ENCODE data around the gene ADAM12.

ADAM12 gene

DNA sequence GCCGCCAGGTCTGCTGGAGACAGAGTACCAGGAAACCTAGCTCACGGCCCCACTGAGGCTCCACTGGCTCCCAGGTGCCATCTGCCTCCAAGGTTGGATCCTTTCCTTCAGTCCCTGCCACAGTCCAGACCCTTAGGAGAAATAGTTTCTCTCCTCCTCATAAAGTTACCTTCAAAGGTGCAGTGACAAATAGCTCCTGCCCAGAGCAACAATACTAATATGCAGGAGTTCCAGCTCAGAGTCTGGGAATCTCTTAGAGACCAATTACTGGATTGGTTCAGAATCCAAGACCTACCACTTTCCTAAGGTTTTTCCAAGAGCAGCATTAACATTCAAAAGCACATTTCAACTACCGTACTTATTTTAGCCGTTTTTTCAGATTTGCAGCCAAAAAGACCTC lies 41.0 kb upstream of the ADAM12 start:
- TF ChIP-seq, protein P1, sequence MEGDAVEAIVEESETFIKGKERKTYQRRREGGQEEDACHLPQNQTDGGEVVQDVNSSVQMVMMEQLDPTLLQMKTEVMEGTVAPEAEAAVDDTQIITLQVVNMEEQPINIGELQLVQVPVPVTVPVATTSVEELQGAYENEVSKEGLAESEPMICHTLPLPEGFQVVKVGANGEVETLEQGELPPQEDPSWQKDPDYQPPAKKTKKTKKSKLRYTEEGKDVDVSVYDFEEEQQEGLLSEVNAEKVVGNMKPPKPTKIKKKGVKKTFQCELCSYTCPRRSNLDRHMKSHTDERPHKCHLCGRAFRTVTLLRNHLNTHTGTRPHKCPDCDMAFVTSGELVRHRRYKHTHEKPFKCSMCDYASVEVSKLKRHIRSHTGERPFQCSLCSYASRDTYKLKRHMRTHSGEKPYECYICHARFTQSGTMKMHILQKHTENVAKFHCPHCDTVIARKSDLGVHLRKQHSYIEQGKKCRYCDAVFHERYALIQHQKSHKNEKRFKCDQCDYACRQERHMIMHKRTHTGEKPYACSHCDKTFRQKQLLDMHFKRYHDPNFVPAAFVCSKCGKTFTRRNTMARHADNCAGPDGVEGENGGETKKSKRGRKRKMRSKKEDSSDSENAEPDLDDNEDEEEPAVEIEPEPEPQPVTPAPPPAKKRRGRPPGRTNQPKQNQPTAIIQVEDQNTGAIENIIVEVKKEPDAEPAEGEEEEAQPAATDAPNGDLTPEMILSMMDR (conservative IDR thresholded peaks at IDR 0.05), result no peak

GRCh38 chr10:126425489-126426065 lies 37.3 kb upstream of the ADAM12 start:
- no peak overlapping the region for H3K27ac ChIP-seq
- TF ChIP-seq, protein P1 (conservative IDR thresholded peaks at IDR 0.05), result no peak

More for the DNA sequence above, 41.0 kb upstream of the ADAM12 start:
- no peak overlapping the region for H3K27ac ChIP-seq

GRCh38 chr10:126425032-126425431 lies 36.8 kb upstream of the ADAM12 start:
- TF ChIP-seq, protein P1 (conservative IDR thresholded peaks at IDR 0.05), result no peak
- no peak overlapping the region for H3K27ac ChIP-seq

GRCh38 chr10:126423732-126424491 lies 35.6 kb upstream of the ADAM12 start:
- TF ChIP-seq, protein P1 (conservative IDR thresholded peaks at IDR 0.05), result no peak
- no peak overlapping the region for H3K27ac ChIP-seq

GRCh38 chr10:126422567-126422966 lies 34.3 kb upstream of the ADAM12 start:
- no peak overlapping the region for H3K27ac ChIP-seq
- TF ChIP-seq, protein P1 (conservative IDR thresholded peaks at IDR 0.05), result no peak

DNA sequence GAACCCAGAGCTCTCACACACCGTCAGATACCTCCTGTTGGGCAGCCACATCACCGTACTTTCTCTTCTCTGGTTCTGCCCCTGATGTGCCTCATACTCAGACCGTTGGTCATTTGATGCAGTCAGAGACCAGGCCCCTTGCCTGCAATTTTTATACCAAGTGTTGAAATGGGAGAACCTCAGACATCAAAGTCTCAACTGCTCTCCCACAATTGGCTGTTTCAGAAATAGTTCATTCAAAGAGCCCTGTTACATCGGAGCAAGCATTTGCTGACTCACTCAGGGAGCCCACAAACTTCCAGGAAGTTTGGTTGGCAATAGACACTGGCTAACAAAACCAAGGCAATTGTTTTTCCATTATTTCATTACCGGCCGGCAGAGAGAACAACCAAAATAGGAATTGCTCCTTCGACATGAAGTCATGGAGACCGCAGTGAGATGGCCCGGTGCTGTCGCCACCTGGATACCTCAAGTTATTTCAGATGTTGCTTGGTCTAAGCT lies 33.5 kb upstream of the ADAM12 start:
- TF ChIP-seq, protein P1 (conservative IDR thresholded peaks at IDR 0.05), result no peak
- no peak overlapping the region for H3K27ac ChIP-seq

GRCh38 chr10:126420567-126421300 lies 32.5 kb upstream of the ADAM12 start:
- TF ChIP-seq, protein P1 (conservative IDR thresholded peaks at IDR 0.05), result no peak
- H3K27ac ChIP-seq, result no peak overlapping the region
